IMR-90 (cell line): ENCODE results near the gene PAK6. TPM values are rescaled to one million over a fixed set of nuclear protein-coding genes. Genes with fewer than 3 reads are reported as not detected.

Experiments used
- ATAC-seq: fragments of 200-7000 bp; cut with Tn5 transposase; 2 replicates; pipeline ENCODE4 v1.9.1; 2020; ENCODE audit warnings: low read depth, mild to moderate bottlenecking, moderate library complexity
- BruUV-seq: library from RNA; stranded (reverse); fragments of 400-500 nt; replicated peaks from 2 replicates; lab custom pipeline; 2021; lab: Mats Ljungman, UMichigan
- CTCF ChIA-PET: fragments of 300-600 bp; formaldehyde crosslinking; extraction: SDS; loops from one replicate; lab custom pipeline; 2021; ENCODE audit warnings: antibody characterized with exemption; lab: Yijun Ruan, JAX
- POLR2A ChIA-PET: fragments of 300-600 bp; sonication (Branson Sonifier 250); formaldehyde crosslinking; loops from one replicate; lab custom pipeline; 2022; ENCODE audit warnings: antibody characterized with exemption; ENCODE audit not compliant: unreplicated experiment; lab: Charles Lee
- DNase-seq: peaks from one replicate; pipeline ENCODE4 v3.0.0; 2013
- H2AFZ ChIP-seq: replicated peaks from 2 replicates; pipeline ENCODE3; 2013; ENCODE audit warnings: low read length, mild to moderate bottlenecking; ENCODE audit not compliant: poor library complexity
- H2AK5ac ChIP-seq: 2 replicates; pipeline ENCODE4 v1.6.1; 2013; ENCODE audit warnings: low read depth, low read length, inconsistent platforms
- H2AK9ac ChIP-seq: replicated peaks from 2 replicates; pipeline ENCODE3; 2013; ENCODE audit warnings: mild to moderate bottlenecking, low read depth, low read length, moderate library complexity; ENCODE audit not compliant: poor library complexity
- H2BK120ac ChIP-seq: 2 replicates; pipeline ENCODE4 v1.6.1; 2013; ENCODE audit warnings: low read depth, low read length, inconsistent platforms
- H2BK15ac ChIP-seq: 3 replicates; pipeline ENCODE4 v1.6.1; 2013; ENCODE audit warnings: low read depth, low read length, inconsistent platforms
- H2BK20ac ChIP-seq: 2 replicates; pipeline ENCODE4 v1.6.1; 2013; ENCODE audit warnings: low read depth, mild to moderate bottlenecking, inconsistent platforms, low read length, moderate library complexity
- H2BK5ac ChIP-seq: 2 replicates; pipeline ENCODE4 v1.6.1; 2013; ENCODE audit warnings: mild to moderate bottlenecking, low read depth, low read length, inconsistent platforms; ENCODE audit not compliant: poor library complexity, severe bottlenecking
- H3K14ac ChIP-seq: replicated peaks from 2 replicates; pipeline ENCODE4 v1.6.1; 2013; ENCODE audit warnings: low read depth, low read length, inconsistent platforms
- H3K18ac ChIP-seq: 2 replicates; pipeline ENCODE4 v1.6.1; 2013; ENCODE audit warnings: low read depth, low read length, control low read depth
- H3K23ac ChIP-seq: 2 replicates; pipeline ENCODE4 v1.6.1; 2013; ENCODE audit warnings: low read depth, low read length, inconsistent platforms
- H3K27ac ChIP-seq: 2 replicates; pipeline ENCODE4 v1.5.1; 2013; ENCODE audit warnings: mild to moderate bottlenecking, control low read depth, low read length; ENCODE audit not compliant: insufficient read depth
- H3K27me3 ChIP-seq: 2 replicates; pipeline ENCODE4 v1.6.1; 2013; ENCODE audit warnings: low read length; ENCODE audit not compliant: control insufficient read depth, insufficient read depth
- H3K36me3 ChIP-seq: 2 replicates; pipeline ENCODE4 v1.6.1; 2013; ENCODE audit warnings: low read length, mixed read lengths; ENCODE audit not compliant: control insufficient read depth, insufficient read depth
- H3K4ac ChIP-seq: 2 replicates; pipeline ENCODE4 v1.6.1; 2013; ENCODE audit warnings: low read depth, low read length, inconsistent platforms
- H3K4me1 ChIP-seq: 2 replicates; pipeline ENCODE4 v1.6.1; 2013; ENCODE audit warnings: low read length, mixed read lengths; ENCODE audit not compliant: control insufficient read depth, insufficient read depth
- H3K4me2 ChIP-seq: 2 replicates; pipeline ENCODE4 v1.6.1; 2013; ENCODE audit warnings: low read depth, mild to moderate bottlenecking, control low read depth, low read length, moderate library complexity
- H3K4me3 ChIP-seq: 2 replicates; pipeline ENCODE4 v1.5.1; 2013; ENCODE audit warnings: low read depth, mild to moderate bottlenecking, control low read depth, low read length, moderate library complexity; ENCODE audit not compliant: insufficient read depth
- H3K56ac ChIP-seq: 2 replicates; pipeline ENCODE4 v1.6.1; 2013; ENCODE audit warnings: low read length, inconsistent platforms; ENCODE audit not compliant: insufficient read depth; ENCODE audit errors: extremely low read depth
- H3K79me1 ChIP-seq, 2 experiments: 2 replicates each; pipeline ENCODE4 v1.6.1; 2013; ENCODE audit warnings: low read length in 2 of 2, inconsistent platforms in 1 of 2, low read depth in 1 of 2
- H3K9ac ChIP-seq: 2 replicates; pipeline ENCODE4 v1.6.1; 2013; ENCODE audit warnings: low read depth, low read length, control low read depth
- H3K9me1 ChIP-seq: 2 replicates; pipeline ENCODE4 v1.6.1; 2013; ENCODE audit warnings: low read length, inconsistent platforms; ENCODE audit not compliant: insufficient read depth
- H3K9me3 ChIP-seq: 2 replicates; pipeline ENCODE4 v1.6.1; 2013; ENCODE audit warnings: low read length; ENCODE audit not compliant: control insufficient read depth, insufficient read depth
- H4K20me1 ChIP-seq: 2 replicates; pipeline ENCODE4 v1.6.1; 2013; ENCODE audit warnings: low read length, inconsistent platforms; ENCODE audit not compliant: insufficient read depth
- H4K5ac ChIP-seq: 2 replicates; pipeline ENCODE4 v1.6.1; 2013; ENCODE audit warnings: mild to moderate bottlenecking, low read depth, low read length, control low read depth
- H4K8ac ChIP-seq, 2 experiments: 2 replicates each; pipeline ENCODE4 v1.6.1; 2013; ENCODE audit warnings: low read depth in 2 of 2, low read length in 2 of 2, control low read depth in 1 of 2, inconsistent platforms in 1 of 2
- H4K91ac ChIP-seq: 2 replicates; pipeline ENCODE4 v1.6.1; 2013; ENCODE audit warnings: low read depth, low read length, inconsistent platforms; ENCODE audit not compliant: insufficient read depth
- BHLHE40 ChIP-seq: fragments of 150-350 bp; IDR thresholded peaks from 2 replicates; pipeline ENCODE4 v1.6.1; 2016; ENCODE audit warnings: mild to moderate bottlenecking, low read depth, low read length
- WGBS, 2 experiments: methylation state at CpG; one replicate each; pipeline versions ENCODE4 v1.1.5 to v1.1.7; 2013; ENCODE audit warnings: missing lambda C conversion rate in 2 of 2; ENCODE audit not compliant: insufficient read length in 1 of 2; ENCODE audit errors: extremely low coverage in 2 of 2; 5-methylcytosine and 5-hydroxymethylcytosine counted together
- dilution Hi-C: fragments of 300-500 bp; cut with HindIII; formaldehyde crosslinking; loops from one replicate; pipeline ENCODE4 v1.14.3; 2018; ENCODE audit warnings: low sequenced_read_pairs; ENCODE audit not compliant: unreplicated experiment
- in situ Hi-C: fragments of 300-500 bp; cut with MboI; formaldehyde crosslinking; loops from 3 replicates; pipeline ENCODE4 v1.14.3; 2019; ENCODE audit warnings: low sequenced_read_pairs, inconsistent platforms, mixed read lengths
- intact Hi-C: fragments of 100-400 bp; cut with micrococcal nuclease; formaldehyde crosslinking; loops from 2 replicates; pipeline ENCODE4 v1.10.0; 2022
- polyA plus RNA-seq, 3 experiments: library from polyadenylated mRNA; depleted of rRNA; stranded (reverse); fragments of >200 nt; gene quantifications; 2 replicates each; pipeline ENCODE4 v1.2.3, GENCODE V29; 2012; ENCODE audit warnings: low replicate concordance in 1 of 3
- total RNA-seq: library from RNA; depleted of rRNA; stranded (reverse); fragments of >200 nt; gene quantifications from 2 replicates; pipeline ENCODE4 v1.2.3, GENCODE V29; 2012

PAK6 gene
- total and polyA plus RNA-seq, 2 of the 4 experiments (the other 2 are of a cell fraction): 0.21 TPM; not detected in 1

DNA sequence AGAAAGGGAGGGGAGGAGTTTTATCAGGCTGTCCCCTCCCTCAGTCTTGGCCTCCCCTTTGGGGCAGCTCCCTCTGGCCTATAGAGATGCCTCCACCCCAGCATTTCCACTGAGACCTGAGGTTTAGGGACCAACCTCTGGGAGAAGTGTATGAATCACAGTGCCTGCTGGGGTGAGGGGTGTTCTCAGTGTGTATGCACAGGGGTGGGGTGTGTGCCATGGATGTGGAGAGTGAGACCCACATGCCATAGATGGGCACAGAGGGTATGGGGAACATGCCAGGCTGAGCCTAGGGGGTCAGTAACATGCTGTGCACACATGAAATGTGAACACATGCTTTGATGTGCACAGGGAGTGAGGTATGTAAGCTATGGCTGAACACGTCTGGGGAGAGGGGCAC lies 56.4 kb downstream of the PAK6 start:
- Histone ChIP-seq H2AK5ac (no peak overlapping the region), H3K18ac (no peak overlapping the region), H3K27ac (no peak overlapping the region), H4K91ac (no peak overlapping the region), H3K14ac (no peak overlapping the region), H3K79me1 (no peaks in the 10 kb centered on the region), H2BK120ac (no peak overlapping the region), H2BK5ac (no peak overlapping the region), H2AK9ac (no peak overlapping the region), H3K4me3 (no peak overlapping the region), H4K20me1 (no peaks in the 10 kb centered on the region), H3K4ac (no peak overlapping the region), H3K23ac (no peak overlapping the region), H3K56ac (no peak overlapping the region), H2BK20ac (no peak overlapping the region), H3K4me2 (no peak overlapping the region), H3K27me3 (peaks cover 79% of the 10 kb centered on the region), H4K5ac (no peak overlapping the region), H3K9me1 (no peaks in the 10 kb centered on the region), H3K4me1 (no peaks in the 10 kb centered on the region), H3K36me3 (no peaks in the 10 kb centered on the region), H2AFZ (no peak overlapping the region), H2BK15ac (no peak overlapping the region), H3K9me3 (peaks cover 4% of the 10 kb centered on the region), H4K8ac (no peak overlapping the region), H3K9ac (no peak overlapping the region)
- ChIA-PET POLR2A (no interaction called here), CTCF (no interaction called here)
- ATAC-seq (no peak), DNase-seq (no peak)
- BruUV-seq: no TSS peak
- no peak for TF ChIP-seq BHLHE40
- 14% methylated on average over 1 of the region's 1 CpG; no CpG with 5 or more reads in 1 of the 2 experiments for WGBS, 2 experiments
- in situ Hi-C loops: no loop called here
- intact Hi-C loops: no loop called here
- dilution Hi-C loops: no loop called here
